HG03342 (cell line): ENCODE measurements around the gene FHL1.

Experiments
- ATAC-seq: cut with Tn5 transposase; IDR thresholded peaks from one replicate; pipeline ENCODE4 v1.9.1; 2021; ENCODE audit warnings: mild to moderate bottlenecking, moderate library complexity; ENCODE audit not compliant: unreplicated experiment

FHL1 gene

GRCh38 chrX:136250191-136251040 lies 103.1 kb downstream of the FHL1 start:
- ATAC-seq, result peak; percentile 25

- peak; percentile 83 for ATAC-seq
Observed at GRCh38 chrX:136251041-136251991, 104.0 kb downstream of the FHL1 start, which contains the start of gene MAP7D3. Gene MAP7D3 (minus strand): TSS chrX:136251400. CDS start chrX:136251358, 42 bp downstream.

GRCh38 chrX:136255541-136255940 lies 108.2 kb downstream of the FHL1 start:
- ATAC-seq, result no peak

GRCh38 chrX:136256026-136256425 lies 108.7 kb downstream of the FHL1 start:
- no peak for ATAC-seq

GRCh38 chrX:136258951-136259350 lies 111.6 kb downstream of the FHL1 start:
- no peak for ATAC-seq

GRCh38 chrX:136259543-136259942 lies 112.2 kb downstream of the FHL1 start:
- ATAC-seq, result no peak

- no peak for ATAC-seq
Observed at GRCh38 chrX:136260776-136261175, 113.4 kb downstream of the FHL1 start.
